AG04450 (cell line): ENCODE data around the gene TAF3. TPM values are rescaled to one million over a fixed set of nuclear protein-coding genes. Genes with fewer than 3 reads are reported as not detected.
A peak's percentile ranks its signal among the peaks of the same experiment; 100 is the strongest.

Experiments used
- CTCF ChIA-PET: fragments of 300-600, 350-600 bp; formaldehyde crosslinking; extraction: SDS; loops from one replicate; lab custom pipeline; 2022; ENCODE audit warnings: antibody characterized with exemption, inconsistent platforms; lab: Charles Lee
- POLR2A ChIA-PET: fragments of 350-600 bp; formaldehyde crosslinking; extraction: SDS; loops from one replicate; lab custom pipeline; 2021; ENCODE audit warnings: antibody characterized with exemption, inconsistent platforms; lab: Yijun Ruan, JAX
- DNase-seq: peaks from one replicate; pipeline ENCODE4 v3.0.0-alpha.2; 2011; ENCODE audit warnings: low read depth, low spot score
- H3K27ac ChIP-seq: one replicate; pipeline ENCODE4 v1.5.1; 2012; ENCODE audit warnings: low read depth, low read length, control low read depth
- H3K27me3 ChIP-seq: one replicate; pipeline ENCODE4 v1.6.0; 2012; ENCODE audit warnings: low read length; ENCODE audit not compliant: control insufficient read depth, insufficient read depth
- H3K4me3 ChIP-seq: 2 replicates; pipeline ENCODE4 v1.5.1; 2011; ENCODE audit warnings: mild to moderate bottlenecking, low read depth, low read length, control low read depth
- H3K9me3 ChIP-seq: 2 replicates; pipeline ENCODE4 v1.5.1; 2012; ENCODE audit warnings: low read length; ENCODE audit not compliant: control insufficient read depth, insufficient read depth
- polyA plus RNA-seq: library from polyadenylated mRNA; depleted of rRNA; stranded (reverse); fragments of >200 nt; gene quantifications from 2 replicates; pipeline ENCODE4 v1.2.3, GENCODE V29; 2011
- TF ChIP-seq, protein P1 (sequence below): IDR thresholded peaks from 2 replicates; pipeline ENCODE4 v1.5.1; 2011; ENCODE audit warnings: low read depth, low read length, control low read depth, inconsistent platforms

Gene TAF3
- polyA plus RNA-seq, 1 experiment: 3.1 TPM

DNA sequence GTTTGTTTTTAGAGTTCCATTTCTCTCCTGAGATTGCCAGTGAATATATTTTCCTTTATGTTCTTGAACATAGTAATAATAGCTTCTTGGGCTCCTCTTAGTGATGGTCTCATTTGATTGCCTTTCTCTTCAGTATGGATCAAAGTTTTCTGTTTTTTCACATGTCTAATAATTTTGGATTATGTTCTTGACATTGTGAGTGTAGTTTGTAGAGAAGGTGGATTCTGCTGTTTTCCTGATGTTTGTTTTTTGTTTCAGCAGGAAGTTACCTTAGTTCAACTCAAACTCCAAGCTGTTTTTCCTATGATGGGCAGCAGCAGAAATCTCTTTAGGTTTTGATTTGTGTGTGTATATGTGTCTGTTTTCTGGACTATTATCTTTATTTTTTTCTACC lies 43.8 kb downstream of the TAF3 start:
- no peak overlapping the region for H3K27ac ChIP-seq
- POLR2A ChIA-PET: no interaction called here
- CTCF ChIA-PET: interaction anchor here (0.7 to 1.0 kb wide), 2 partner anchors 9 to 191 kb away, joined by 3 to 6 read pairs; no protein-coding TSS in a partner anchor
- DNase-seq: no peak
- H3K27me3 ChIP-seq: no peaks in the 10 kb centered on the region
- H3K4me3 ChIP-seq: no peak overlapping the region
- peaks cover 10% of the 10 kb centered on the region for H3K9me3 ChIP-seq
- TF ChIP-seq, protein P1, sequence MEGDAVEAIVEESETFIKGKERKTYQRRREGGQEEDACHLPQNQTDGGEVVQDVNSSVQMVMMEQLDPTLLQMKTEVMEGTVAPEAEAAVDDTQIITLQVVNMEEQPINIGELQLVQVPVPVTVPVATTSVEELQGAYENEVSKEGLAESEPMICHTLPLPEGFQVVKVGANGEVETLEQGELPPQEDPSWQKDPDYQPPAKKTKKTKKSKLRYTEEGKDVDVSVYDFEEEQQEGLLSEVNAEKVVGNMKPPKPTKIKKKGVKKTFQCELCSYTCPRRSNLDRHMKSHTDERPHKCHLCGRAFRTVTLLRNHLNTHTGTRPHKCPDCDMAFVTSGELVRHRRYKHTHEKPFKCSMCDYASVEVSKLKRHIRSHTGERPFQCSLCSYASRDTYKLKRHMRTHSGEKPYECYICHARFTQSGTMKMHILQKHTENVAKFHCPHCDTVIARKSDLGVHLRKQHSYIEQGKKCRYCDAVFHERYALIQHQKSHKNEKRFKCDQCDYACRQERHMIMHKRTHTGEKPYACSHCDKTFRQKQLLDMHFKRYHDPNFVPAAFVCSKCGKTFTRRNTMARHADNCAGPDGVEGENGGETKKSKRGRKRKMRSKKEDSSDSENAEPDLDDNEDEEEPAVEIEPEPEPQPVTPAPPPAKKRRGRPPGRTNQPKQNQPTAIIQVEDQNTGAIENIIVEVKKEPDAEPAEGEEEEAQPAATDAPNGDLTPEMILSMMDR: no peak

DNA sequence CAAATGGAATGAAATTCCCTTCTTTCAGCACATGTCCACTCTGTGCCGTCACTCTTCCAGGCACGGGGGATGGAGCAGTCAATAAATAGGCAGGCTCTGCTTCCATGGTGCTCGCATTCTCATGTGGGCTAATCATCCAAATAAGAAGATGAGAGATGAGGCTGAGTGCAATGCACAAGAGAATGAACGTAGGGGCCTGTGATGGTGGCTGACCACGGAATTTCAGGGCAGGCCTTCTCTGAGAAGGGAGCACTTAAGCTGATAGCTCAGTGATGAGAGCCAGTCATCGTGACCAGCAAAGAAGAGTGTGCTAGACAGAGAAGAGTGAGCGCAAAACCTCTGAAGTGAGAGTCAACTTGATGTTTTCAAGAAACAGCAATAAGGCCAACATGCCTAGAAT lies 47.9 kb downstream of the TAF3 start:
- Histone ChIP-seq H3K27ac (no peak overlapping the region), H3K4me3 (no peak overlapping the region), H3K9me3 (peaks cover under 1% of the 10 kb centered on the region), H3K27me3 (no peaks in the 10 kb centered on the region)
- ChIA-PET CTCF (interaction anchor here (1.0 kb wide), 1 partner anchor 9 kb away, joined by 3 read pairs; no protein-coding TSS in a partner anchor), POLR2A (no interaction called here)
- DNase-seq: no peak
- TF ChIP-seq, protein P1: no peak

DNA sequence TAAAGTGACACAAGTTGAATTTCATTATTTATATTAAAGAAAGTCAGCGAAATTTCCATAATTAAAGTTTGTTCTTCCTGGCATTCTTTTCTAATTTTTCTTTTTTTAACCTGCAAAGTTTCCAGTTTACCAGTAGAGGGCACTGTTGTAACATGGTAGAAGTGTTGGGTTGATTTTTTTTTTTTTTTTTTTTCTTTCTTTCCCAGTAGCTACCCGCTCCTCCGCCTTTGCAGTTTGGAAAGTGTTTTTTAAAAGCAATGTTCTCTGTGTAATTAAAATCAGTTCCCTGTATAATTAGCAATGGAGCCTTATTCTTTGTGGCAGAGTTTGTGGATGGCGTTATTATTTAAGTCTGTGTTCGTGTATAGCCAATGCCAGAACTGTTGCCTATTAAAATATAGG lies 53.7 kb downstream of the TAF3 start:
- CTCF ChIA-PET: interaction anchor here (0.6 to 1.6 kb wide), 21 partner anchors 9 to 1428 kb away, joined by 3 to 15 read pairs (median 3); no protein-coding TSS in a partner anchor
- TF ChIP-seq, protein P1: peak; percentile 75
- Histone ChIP-seq H3K9me3 (no peaks in the 10 kb centered on the region), H3K4me3 (peak overlapping the region; percentile 39), H3K27me3 (no peaks in the 10 kb centered on the region), H3K27ac (no peak overlapping the region)
- POLR2A ChIA-PET: interaction anchor here (0.6 kb wide), 1 partner anchor 431 kb away, joined by 3 read pairs; no protein-coding TSS in a partner anchor
- no peak for DNase-seq

DNA sequence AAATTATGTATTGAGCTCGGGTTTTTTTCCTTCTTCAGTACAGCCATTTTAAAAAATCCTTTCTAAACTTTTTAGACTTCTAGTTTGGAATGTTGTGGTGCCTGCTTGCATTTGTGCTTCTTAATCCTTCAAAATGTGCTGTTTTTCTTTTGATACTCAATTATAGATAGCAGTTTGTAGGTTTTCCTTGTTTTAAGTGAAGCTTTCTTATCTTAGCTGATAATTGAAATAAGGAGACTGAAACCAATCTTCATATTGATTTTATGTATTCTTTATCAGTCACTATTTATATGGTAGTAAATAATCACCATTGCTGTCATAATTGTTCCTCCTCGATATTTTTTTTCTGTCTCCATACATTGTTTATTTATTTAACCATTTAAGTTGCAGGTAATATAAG lies 56.6 kb downstream of the TAF3 start:
- ChIA-PET CTCF (interaction anchor here (0.7 to 1.5 kb wide), 4 partner anchors 201 to 1428 kb away, joined by 3 to 19 read pairs (median 3); no protein-coding TSS in a partner anchor), POLR2A (no interaction called here)
- no peaks in the 10 kb centered on the region for H3K27me3 ChIP-seq
- H3K4me3 ChIP-seq: no peak overlapping the region
- H3K27ac ChIP-seq: no peak overlapping the region
- no peak for DNase-seq
- H3K9me3 ChIP-seq: no peaks in the 10 kb centered on the region
- TF ChIP-seq, protein P1: no peak

DNA sequence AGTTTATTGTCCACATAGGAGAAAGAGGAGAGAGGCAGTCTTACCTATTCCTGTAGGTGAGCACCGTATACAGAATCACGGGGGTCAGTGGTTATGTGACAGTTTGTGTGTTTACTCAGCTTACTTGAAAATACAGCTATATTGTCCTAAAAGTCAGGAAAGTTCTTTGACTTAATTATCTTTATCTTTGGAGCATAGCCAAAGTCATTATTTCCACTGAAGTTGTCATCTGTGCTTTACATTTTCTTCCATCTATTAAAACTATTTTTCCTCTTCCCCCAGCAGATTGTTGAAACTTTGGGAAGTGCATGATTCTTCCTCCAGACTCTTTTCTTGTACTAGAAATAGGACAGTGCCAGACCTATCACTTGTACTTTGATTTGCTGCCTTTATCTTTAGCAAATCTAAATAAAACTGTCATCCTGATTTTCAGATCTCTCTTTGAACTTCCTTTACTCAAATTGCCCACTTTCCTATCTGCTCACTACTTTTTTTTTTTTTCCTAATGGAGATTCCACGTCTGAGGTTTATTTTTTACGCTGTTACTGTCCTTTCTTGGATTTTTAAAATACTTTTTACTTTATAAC lies 58.3 kb downstream of the TAF3 start:
- CTCF ChIA-PET: interaction anchor here (0.8 to 2.9 kb wide), 3 partner anchors 11 to 1333 kb away, joined by 4 to 11 read pairs (median 5); no protein-coding TSS in a partner anchor
- Histone ChIP-seq H3K27ac (no peak overlapping the region), H3K4me3 (no peak overlapping the region), H3K27me3 (no peaks in the 10 kb centered on the region), H3K9me3 (no peaks in the 10 kb centered on the region)
- POLR2A ChIA-PET: no interaction called here
- DNase-seq: no peak
- TF ChIP-seq, protein P1: no peak
